NCI-H82 treated with DMSO at 0.1 percent for 48 hours (cell line): ENCODE measurements around the gene USP9X.
A peak's percentile ranks its signal among the peaks of the same experiment; 100 is the strongest.
"Not testable (repeated sequence)": the region's sequence is repeated elsewhere in the genome, so short reads cannot be mapped to it uniquely, and the experiment has no call there.

Source experiments
- DNase-seq: peaks from one replicate; lab custom pipeline; 2025; ENCODE audit not compliant: unreplicated experiment; lab: John Stamatoyannopoulos, UW

USP9X gene, protein sequence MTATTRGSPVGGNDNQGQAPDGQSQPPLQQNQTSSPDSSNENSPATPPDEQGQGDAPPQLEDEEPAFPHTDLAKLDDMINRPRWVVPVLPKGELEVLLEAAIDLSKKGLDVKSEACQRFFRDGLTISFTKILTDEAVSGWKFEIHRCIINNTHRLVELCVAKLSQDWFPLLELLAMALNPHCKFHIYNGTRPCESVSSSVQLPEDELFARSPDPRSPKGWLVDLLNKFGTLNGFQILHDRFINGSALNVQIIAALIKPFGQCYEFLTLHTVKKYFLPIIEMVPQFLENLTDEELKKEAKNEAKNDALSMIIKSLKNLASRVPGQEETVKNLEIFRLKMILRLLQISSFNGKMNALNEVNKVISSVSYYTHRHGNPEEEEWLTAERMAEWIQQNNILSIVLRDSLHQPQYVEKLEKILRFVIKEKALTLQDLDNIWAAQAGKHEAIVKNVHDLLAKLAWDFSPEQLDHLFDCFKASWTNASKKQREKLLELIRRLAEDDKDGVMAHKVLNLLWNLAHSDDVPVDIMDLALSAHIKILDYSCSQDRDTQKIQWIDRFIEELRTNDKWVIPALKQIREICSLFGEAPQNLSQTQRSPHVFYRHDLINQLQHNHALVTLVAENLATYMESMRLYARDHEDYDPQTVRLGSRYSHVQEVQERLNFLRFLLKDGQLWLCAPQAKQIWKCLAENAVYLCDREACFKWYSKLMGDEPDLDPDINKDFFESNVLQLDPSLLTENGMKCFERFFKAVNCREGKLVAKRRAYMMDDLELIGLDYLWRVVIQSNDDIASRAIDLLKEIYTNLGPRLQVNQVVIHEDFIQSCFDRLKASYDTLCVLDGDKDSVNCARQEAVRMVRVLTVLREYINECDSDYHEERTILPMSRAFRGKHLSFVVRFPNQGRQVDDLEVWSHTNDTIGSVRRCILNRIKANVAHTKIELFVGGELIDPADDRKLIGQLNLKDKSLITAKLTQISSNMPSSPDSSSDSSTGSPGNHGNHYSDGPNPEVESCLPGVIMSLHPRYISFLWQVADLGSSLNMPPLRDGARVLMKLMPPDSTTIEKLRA (N-terminal part only)

DNA sequence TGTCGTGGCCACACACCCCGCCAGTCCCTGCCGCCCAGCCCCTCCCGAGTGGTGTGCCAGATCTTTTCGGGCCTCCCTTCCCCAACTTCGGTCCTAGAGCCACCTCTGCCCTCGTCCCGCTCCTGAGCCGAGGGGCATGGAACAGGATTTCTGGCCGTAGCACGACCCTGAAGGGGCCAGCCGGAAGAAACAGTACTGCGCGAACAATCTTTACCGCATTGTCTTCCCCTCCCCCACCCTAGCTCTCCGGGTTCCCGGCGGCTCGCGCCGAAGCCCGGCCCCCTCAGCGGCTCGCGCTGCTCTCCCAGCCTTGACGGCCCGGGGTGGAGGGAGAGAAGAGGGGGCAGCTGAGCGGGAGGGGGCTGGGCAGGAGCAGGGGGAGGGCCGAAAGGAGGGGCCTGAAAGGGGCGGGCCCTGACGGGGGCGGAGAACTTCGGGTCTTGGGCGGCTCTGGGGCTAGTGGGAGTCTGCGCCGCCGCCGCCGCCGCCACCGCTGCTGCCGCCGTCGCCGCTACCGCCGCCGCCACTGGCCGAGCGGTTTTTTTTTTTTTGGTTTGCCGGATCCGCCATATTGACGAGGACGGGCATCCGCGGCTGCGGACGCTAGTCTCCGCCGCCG lies at the start of gene USP9X:
Gene USP9X, plus strand, starts transcription at position 553 of the 619 bp plus-strand sequence. CDS start 38,184 bp downstream, outside the sequence.
- DNase-seq, result peak; percentile 69

DNA sequence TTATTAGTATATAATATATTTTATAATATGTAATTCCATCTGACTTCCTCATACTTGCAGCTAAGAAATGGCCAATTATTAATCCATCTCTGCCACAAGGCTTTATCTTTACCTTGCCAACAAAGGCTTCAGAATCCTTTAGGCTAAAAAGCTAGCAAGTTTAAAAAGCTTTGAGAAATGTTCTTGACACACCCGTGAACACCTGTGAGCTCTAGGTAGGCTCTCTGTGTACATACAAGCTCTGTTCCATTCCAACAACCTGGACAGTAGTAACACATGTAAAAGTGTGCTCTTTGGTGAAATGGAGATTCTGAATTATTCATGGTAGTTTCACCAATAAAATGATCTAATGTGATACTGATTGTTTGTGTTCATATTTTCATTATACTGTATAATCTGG lies 49.7 kb upstream of the USP9X start:
- DNase-seq, result no peak

DNA sequence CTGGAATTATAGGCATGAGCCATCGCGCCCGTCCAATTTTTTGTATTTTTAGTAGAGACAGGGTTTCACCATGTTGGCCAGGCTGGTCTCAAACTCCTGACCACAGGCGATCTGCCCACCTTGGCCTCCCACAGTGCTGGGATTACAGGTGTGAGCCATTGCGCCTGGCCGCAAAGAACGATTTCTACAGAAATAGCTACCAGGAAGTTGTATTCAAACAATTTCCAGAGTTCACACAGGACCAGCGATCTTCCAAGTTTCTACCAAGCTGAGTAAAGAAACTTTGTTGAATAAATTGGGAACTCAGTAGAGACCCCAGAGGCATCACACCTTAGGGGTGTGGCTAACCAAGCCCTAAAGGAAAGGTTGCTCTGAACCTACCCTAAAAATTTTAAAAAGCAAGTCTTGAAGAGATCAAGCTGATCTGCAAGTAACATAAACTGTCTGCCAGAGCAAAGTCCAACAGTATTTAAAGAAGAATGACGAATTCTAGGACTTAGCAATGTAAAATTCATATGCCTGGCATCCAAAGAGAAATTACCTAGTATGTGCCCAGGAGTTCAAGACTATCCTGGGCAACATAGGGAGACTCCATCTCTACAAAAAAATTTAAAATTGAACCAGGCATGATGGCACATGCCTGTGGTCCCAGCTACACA lies 48.4 kb upstream of the USP9X start:
- DNase-seq, result no peak

DNA sequence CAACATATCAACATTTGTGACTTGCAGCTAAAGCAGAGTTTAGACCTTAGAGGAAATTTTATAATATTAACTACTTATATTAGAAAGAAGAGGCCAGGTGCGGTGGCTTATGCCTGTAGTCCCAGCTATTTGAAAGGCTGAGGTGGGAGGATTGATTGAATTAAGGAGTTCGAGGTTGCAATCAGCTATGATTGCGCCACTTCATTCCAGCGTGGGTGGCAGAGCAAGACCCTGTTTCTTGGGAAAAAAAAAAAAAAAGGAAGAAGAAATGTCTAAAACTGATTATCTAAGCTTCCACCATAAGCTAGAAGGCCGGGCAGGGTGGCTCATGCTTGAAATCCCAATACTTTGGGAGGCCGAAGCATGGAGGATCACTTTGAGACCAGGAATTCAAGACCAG lies 42.0 kb upstream of the USP9X start:
- no peak for DNase-seq

DNA sequence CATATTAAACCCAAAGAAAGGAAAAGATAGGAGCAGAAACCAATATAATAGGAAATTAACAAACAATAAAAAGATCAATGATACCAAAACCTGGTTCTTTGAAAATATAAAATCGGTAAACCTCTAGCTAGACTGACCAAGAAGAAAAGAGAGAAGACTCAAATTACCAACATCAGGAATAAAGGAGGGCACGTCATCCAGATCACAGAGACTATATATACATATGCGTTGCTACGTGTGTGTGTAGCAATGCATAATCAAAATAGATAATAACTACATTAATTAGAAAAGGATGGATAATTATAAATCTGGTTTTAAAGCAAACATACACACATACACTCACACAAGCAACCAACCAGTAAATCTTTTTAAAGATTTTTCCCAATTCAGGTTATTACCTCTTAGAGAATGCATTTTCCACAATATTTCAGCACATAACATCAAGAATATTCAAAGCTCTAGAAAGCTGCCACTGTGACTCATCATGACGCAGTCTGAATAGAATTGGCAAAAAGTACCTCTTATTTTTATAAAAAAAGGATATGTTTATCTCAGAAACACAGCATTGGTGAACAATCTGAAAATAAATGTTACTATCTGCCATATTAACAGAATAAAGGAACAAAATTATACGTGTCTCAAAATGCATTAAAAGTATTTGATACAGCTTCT lies 41.4 kb upstream of the USP9X start:
- DNase-seq, result no peak

DNA sequence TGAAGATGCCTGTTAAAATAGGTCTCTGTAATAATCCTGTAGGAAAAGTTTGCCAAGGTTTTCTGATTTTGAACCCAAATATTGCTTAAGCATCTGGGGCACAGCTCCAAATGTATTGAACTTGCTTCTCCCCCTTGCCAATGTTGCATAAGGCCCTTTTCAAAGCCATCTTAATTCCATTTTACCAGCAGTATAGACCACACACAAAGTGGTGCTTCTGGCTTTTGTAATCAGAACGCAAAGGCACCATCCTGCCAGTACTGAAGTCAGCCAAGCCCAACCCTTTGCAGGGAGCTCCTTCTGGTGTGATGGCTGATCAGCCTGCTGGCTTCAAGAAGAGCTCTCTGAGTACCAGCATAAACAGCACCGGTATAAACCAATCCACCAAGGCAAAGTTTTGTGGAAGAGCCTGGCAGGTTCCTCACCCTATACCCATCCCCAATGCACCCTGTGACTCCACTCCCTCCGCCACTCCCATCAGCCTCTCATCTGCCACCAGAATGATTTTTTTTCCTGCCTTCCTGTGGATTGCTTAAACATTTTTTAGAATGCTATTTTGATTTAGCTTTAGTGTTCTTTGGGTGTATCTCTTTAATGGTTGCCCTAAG lies 39.2 kb upstream of the USP9X start:
- DNase-seq, result no peak

DNA sequence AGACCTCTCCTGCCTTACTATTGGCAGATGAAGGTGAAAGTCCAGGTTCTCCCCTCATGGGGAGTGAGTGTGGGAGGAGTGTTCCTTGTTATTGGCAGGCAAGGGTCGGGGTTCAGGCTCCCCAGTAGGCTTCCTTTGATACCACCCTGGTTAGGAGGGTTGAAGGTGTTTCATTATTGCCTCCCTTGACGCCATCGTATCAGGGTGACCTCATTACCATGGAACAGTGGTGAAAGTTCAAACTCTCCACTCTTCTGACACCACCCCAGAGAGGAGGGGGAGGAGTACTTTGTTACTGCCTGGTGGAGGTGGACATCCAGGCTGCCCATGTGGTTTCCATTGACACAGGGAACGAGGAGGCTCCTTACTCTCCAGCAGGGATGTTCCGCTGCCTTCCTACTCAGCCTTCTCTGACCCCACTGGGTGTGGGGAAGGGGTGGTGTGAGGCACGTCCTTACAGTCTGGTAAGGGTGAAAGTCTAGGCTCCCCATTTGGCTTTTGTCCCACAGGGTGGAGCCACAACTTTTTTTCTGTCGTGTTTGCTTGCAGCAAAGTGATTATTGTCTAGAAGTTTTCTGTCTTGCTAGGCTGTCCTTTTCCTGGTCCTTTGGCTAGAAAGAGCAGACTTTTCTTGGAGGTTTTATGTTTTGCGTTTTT lies 37.2 kb upstream of the USP9X start:
- no peak for DNase-seq

DNA sequence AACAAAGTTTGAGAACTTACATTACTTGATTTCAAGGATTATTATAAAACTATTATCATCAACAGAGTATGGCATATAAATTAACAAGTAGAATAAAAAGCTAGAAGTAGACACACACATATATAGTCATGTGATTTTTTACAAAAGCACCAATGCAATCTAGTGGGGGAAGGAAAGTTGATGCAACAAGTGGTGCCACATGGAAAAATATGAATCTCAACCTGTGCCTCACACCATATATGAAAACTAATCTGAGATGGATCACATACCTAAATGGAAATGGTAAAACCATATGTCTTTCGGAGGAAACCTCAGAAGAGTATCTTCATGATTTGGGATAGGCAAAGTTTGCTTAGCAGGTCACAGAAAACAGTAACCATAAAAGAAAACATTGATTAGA lies 34.9 kb upstream of the USP9X start:
- DNase-seq, result no peak

DNA sequence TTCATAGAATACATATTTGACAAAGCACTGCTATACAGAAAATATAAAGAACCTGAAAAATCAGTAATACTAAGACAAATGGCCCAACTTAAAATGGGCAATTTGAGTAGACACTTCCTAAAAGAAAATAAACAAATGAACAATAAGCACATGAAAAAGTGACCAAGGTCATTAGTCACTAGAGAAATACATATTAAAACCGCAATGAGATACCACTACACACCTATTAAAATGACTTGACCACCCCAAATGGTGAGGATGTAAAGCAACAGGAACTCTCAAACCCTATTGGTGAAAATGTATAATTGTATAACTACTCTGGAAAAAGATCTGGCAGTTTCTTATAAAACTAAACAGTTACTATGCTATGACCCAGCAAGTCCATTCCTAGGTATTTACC lies 34.0 kb upstream of the USP9X start:
- no peak for DNase-seq

DNA sequence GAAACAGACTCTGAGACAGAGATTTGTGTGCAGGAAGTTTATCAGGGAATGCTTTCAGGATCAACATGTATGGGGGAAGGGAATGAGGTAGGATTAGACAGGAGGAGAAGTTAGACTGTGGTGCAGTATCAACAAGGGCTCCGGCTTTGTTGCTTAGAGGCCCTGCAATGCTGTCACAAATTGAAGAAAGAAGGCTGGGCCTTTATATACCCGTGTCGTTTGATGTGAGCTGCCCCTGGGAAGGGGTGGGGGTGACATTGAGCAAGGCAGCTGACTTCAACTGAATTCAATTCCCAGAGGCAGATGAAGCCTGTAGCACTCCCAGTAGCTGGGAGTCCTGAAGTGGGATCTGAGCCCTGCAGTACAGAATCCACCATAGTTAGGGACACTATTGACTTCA lies 29.5 kb upstream of the USP9X start:
- peak; percentile 2 for DNase-seq

DNA sequence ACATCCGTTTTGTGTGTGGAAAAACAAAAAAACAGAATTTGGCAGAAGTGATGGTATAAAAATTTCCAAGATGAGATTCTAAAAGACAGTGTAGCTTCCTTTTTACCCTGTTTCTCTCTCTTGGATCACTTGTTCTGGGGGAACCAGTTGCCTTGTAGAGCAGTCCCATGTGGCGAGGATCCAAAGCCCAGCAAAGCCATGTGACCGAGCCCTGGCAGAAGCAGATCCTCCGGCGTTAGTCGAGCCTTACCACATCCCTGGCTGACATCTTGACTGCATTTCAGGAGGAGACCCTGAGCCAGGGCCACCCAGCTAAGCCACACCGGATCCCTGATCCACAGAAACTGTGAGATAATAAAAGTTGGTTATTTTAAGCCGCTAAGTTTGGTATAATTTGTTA lies 22.0 kb upstream of the USP9X start:
- not testable (repeated sequence) for DNase-seq

DNA sequence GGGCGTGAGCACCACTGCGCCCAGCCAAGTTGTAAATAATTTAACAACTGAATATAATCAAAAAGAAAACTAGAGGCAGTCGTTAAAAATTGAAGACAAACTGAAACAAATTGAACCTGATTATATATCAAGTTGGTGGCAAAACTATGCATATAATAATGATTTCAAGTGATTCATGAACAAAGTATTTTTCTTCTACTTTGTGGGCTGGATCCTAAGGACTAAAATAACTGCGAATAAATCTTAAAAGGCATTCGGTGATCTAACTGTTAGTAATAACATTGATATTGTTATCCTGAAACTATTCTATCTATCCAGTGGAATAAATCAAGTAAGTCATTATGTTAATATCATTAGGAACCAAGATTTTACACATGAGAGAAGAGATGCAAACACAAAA lies 21.2 kb upstream of the USP9X start:
- no peak for DNase-seq

DNA sequence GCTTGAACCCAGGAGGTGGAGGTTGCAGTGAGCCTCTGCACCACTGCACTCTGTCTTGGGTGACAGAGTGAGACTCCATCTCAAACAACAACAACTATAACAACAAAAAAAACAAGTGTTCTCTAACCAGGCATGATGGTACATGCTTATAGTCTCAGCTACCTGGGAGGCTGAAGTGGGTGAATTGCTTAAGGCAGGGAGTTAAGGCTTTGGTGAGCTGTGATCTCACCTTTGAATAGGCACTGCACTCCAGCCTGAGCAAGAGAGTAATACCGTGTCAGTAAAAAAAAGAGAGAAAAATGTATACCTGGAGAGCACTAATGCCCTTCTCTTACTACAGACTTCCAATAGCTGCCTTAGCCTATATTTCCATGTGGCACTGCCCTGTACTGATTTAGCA lies 18.9 kb upstream of the USP9X start:
- DNase-seq, result no peak

DNA sequence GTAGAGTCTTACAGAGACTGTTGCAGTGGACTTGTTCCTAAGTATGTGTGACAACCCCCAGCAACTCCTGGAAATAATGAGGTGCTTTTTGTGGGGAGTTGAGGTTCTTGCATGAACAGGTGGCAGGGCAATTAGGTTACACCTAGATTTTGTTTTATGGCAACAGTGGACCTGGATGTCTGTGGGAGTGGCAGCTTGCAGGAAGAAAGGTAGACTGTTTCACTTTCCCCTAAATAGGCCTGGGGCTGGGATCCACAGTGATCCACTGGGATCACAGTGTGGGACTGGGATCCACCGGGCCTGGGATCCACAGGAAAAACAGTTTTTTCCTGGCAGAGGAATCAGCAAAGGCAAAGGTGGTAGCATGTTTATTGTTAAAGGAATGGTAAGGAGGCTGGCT lies 18.3 kb upstream of the USP9X start:
- no peak for DNase-seq

DNA sequence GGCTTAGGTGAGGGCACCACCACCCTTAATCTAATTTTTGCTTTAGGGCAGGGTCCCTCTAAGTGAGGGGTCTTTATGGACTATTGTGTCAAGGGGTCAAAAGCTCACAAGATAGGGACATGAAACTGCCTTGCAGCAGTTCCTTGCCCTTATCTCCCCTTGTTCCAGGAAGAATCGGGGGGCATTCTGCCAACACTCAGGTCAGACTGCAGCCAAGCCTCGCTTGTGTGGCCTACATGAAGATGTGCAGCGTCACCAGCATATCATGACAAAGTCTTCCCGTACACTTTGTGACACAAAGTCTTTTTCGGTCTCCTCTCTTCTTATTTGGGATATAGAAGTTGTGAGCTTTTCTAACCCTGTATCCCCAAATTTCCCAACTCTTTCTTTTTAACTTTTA lies 17.5 kb upstream of the USP9X start:
- DNase-seq, result no peak

DNA sequence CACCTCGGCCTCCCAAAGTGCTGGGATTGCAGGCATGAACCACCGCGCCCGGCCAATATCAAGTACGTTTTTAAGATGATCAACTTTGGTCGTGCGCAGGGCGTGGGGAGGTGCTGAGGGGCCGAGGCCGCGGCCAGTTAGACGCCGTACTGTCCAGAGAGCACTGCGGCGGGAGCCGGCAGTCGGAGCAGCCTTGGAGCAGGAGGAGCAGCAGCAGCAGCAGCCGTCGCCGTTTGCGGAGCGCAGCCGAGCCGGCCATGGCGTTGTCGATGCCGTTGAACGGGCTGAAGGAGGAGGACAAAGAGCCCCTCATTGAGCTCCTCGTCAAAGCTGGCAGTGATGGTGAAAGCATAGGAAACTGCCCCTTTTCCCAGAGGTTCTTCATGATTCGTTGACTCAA lies 8.5 kb upstream of the USP9X start:
- no peak for DNase-seq

DNA sequence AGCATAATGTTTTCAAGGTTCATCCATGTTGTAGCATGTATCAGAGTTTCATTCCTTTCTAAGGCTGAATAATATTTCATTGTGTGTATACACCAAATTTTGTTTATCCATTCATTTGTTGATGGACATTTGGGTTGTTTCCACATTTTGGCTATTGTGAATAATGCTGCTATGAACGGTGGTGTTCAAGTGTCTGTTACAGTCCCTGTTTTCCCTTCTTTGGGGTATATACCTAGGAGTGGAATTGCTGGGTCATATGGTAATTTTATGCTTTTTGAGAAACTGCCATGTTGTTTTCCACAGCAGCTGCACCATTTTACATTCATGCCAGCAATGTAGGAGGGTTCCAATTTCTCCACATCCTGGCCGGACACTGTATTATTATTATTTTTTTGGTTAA lies 3.4 kb upstream of the USP9X start:
- no peak for DNase-seq

DNA sequence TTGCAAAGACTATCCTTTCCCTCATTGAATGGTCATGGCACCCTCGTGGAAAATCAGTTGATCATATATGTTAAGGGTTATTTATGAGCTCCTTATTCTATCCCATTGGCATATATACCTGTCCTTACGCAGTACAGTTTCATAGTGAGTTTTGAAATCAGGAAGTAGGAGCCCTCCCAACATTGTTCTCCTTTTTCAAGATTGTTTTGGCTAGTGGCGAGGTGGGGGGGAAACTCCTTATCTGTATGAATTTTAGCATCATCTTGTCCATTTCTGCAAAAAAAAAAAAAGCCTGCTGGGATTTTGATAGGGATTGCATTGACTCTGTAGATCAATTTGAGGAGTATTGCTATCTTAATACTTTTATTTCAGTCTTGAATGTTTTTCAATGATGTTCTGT lies 2.5 kb upstream of the USP9X start:
- no peak for DNase-seq
